ENCODE results near the gene KIAA1217.
A peak's percentile ranks its signal among the peaks of the same experiment; 100 is the strongest.

The KIAA1217 gene

DNA sequence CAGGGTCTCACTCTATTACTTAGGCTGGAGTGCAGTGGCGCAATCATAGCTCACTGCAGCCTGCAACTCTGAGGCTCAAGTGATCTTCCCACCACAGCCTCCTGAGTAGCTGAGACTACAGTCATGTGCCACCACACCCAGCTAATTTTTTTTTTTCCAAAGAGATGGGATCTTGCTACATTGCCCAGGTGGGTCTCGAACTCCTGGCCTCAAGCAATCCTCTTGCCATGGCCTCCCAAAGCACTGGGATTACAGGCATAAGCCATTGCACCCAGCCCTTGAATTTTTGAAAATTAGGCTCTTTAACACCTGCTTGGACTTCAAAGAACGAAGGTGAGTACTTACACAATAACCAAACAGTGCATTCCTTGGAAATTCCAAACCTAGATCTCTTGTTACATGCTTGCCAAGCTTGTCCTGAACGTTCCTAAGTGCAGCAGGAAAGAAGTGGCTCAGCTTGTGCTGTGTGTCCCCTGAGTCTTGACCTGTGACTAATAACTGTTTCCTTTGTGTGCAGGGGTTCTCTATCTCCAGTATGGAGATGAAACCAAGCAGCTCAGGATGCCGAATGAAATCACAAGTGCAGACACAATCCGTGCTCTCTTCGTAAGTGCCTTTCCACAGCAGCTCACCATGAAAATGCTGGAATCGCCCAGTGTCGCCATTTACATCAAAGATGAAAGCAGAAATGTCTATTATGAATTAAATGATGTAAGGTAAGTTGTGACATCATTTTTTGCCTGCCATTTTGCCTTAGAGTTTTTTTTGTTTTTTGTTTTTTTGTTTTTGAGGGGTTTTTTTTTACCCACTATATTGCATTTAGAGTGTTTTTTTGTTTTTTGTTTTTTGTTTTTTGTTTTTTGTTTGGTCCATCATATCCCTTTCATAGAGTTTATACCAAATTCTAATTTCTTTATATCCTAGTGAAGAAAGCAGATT lies 223.8 kb downstream of the KIAA1217 start:
- Histone ChIP-seq H4K12ac (ENCODE audit: low read depth, low read length) (no peak overlapping the region), H2BK12ac (ENCODE audit: low read length) (no peak overlapping the region), H3K4ac (ENCODE audit: low read depth, low read length) (no peak overlapping the region), H4K91ac (ENCODE audit: low read depth, low read length) (no peak overlapping the region), H2AK5ac (ENCODE audit: low read length) (no peak overlapping the region), H4K8ac (ENCODE audit: low read depth, low read length) (no peak overlapping the region), H3K79me2 (ENCODE audit: control insufficient read depth, insufficient read depth, low read length, poor library complexity) (peaks cover 3% of the 10 kb centered on the region), H2BK5ac (ENCODE audit: low read depth, low read length, poor library complexity) (no peak overlapping the region), H3K18ac (ENCODE audit: low read length) (no peak overlapping the region), H3K4me1 (ENCODE audit: control insufficient read depth in 1 of 2, insufficient read depth in 2 of 2, low read length in 2 of 2) (peaks cover 12 to 21% of the 10 kb centered on the region in 2 experiments), H3K36me3 (ENCODE audit: control insufficient read depth in 1 of 2, insufficient read depth in 2 of 2, low read length in 2 of 2) (peaks cover 11 to 16% of the 10 kb centered on the region in 2 experiments), H3K79me1 (ENCODE audit: low read length) (peaks cover 2% of the 10 kb centered on the region), H3K9ac (ENCODE audit: low read length) (no peak overlapping the region), H3K4me2 (ENCODE audit: low read length) (no peak overlapping the region), H2AFZ (ENCODE audit: insufficient read depth, low read length, poor library complexity) (no peak overlapping the region), H2BK120ac (ENCODE audit: insufficient read depth, low read length, poor library complexity) (no peak overlapping the region), H3K14ac (ENCODE audit: low read length) (no peak overlapping the region), H3K27me3 (ENCODE audit: insufficient read depth, low read length) (no peaks in the 10 kb centered on the region), H3K23ac (ENCODE audit: low read length) (no peak overlapping the region), H3K27ac (ENCODE audit: low read depth, low read length) (peak overlapping the region; percentile 61), H3K9me3 (ENCODE audit: insufficient read depth, low read depth, low read length) (no peaks in the 10 kb centered on the region), H3K4me3 (ENCODE audit: low read depth, low read length) (no peak overlapping the region)
- DNase-seq = peak; percentile 84 to 96
- WGBS (ENCODE audit: extremely low coverage, insufficient coverage, insufficient read length) = no CpG with 5 or more reads among the region's 9 CpGs

DNA sequence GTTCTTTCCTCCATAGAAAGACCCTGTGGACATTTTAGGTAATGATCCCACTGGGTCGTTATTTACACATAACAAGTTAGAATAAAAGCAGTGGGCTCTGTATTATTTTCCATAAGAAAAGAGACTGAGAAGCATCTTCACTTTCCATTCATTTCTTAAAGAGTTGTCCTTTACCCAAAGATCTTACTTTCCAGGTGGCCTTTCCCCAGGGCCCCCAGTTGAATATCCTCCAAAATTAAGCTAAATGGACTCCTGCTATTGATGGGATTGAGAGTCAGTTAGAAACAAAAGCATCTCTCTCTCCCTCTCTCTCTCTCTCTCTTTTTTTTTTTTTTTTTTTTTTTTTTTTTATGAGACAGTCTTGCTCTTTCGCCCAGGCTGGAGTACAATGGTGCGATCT lies 224.8 kb downstream of the KIAA1217 start:
- no peaks in the 10 kb centered on the region for H3K27me3 ChIP-seq (ENCODE audit: insufficient read depth, low read length)
- no peak overlapping the region for H4K91ac ChIP-seq (ENCODE audit: low read depth, low read length)
- no peak overlapping the region for H3K23ac ChIP-seq (ENCODE audit: low read length)
- H2AK5ac ChIP-seq (ENCODE audit: low read length) = no peak overlapping the region
- H3K36me3 ChIP-seq (ENCODE audit: control insufficient read depth in 1 of 2, insufficient read depth in 2 of 2, low read length in 2 of 2) = peaks cover 7 to 10% of the 10 kb centered on the region in 2 experiments
- no peak overlapping the region for H3K18ac ChIP-seq (ENCODE audit: low read length)
- H2BK12ac ChIP-seq (ENCODE audit: low read length) = no peak overlapping the region
- no peak overlapping the region for H2BK5ac ChIP-seq (ENCODE audit: low read depth, low read length, poor library complexity)
- H2BK120ac ChIP-seq (ENCODE audit: insufficient read depth, low read length, poor library complexity) = no peak overlapping the region
- H3K4me1 ChIP-seq (ENCODE audit: control insufficient read depth in 1 of 2, insufficient read depth in 2 of 2, low read length in 2 of 2) = peaks cover 7 to 16% of the 10 kb centered on the region in 2 experiments
- H3K4me2 ChIP-seq (ENCODE audit: low read length) = no peak overlapping the region
- DNase-seq = no peak
- H3K79me1 ChIP-seq (ENCODE audit: low read length) = peaks cover 2% of the 10 kb centered on the region
- H3K14ac ChIP-seq (ENCODE audit: low read length) = no peak overlapping the region
- no peak overlapping the region for H4K8ac ChIP-seq (ENCODE audit: low read depth, low read length)
- H3K9ac ChIP-seq (ENCODE audit: low read length) = no peak overlapping the region
- H2AFZ ChIP-seq (ENCODE audit: insufficient read depth, low read length, poor library complexity) = no peak overlapping the region
- no peak overlapping the region for H3K27ac ChIP-seq (ENCODE audit: low read depth, low read length)
- no peak overlapping the region for H4K12ac ChIP-seq (ENCODE audit: low read depth, low read length)
- WGBS (ENCODE audit: extremely low coverage, insufficient coverage, insufficient read length) = no CpG with 5 or more reads among the region's 3 CpGs
- H3K79me2 ChIP-seq (ENCODE audit: control insufficient read depth, insufficient read depth, low read length, poor library complexity) = no peaks in the 10 kb centered on the region
- no peaks in the 10 kb centered on the region for H3K9me3 ChIP-seq (ENCODE audit: insufficient read depth, low read depth, low read length)
- H3K4me3 ChIP-seq (ENCODE audit: low read depth, low read length) = no peak overlapping the region
- H3K4ac ChIP-seq (ENCODE audit: low read depth, low read length) = no peak overlapping the region

DNA sequence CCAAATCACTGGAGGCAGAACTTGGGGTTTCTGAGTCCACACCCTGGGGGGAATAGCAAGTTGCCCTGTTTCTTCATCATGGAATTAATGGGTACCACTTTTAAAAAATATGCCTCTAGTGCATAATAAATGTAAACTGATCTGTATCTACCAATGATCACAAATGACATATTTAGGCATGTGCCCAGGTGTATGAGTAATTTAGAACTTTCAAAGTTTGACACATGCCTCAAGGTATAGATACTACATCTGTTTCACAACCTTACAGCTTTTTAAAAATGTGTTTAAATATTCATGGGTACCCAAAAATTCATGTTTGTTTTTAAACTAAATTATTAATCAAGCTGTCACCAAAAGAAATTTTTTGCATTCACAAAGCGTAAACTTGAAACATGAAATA lies 226.0 kb downstream of the KIAA1217 start:
- H2BK5ac ChIP-seq (ENCODE audit: low read depth, low read length, poor library complexity) = no peak overlapping the region
- no peak overlapping the region for H3K4me3 ChIP-seq (ENCODE audit: low read depth, low read length)
- no peak overlapping the region for H3K4ac ChIP-seq (ENCODE audit: low read depth, low read length)
- H2AFZ ChIP-seq (ENCODE audit: insufficient read depth, low read length, poor library complexity) = no peak overlapping the region
- H2BK12ac ChIP-seq (ENCODE audit: low read length) = no peak overlapping the region
- peak in 1 of 2 donors; percentile 12 for DNase-seq
- no peak overlapping the region for H3K14ac ChIP-seq (ENCODE audit: low read length)
- no peak overlapping the region for H2AK5ac ChIP-seq (ENCODE audit: low read length)
- peaks cover 2% of the 10 kb centered on the region for H3K79me2 ChIP-seq (ENCODE audit: control insufficient read depth, insufficient read depth, low read length, poor library complexity)
- H3K27ac ChIP-seq (ENCODE audit: low read depth, low read length) = no peak overlapping the region
- no peak overlapping the region for H3K4me2 ChIP-seq (ENCODE audit: low read length)
- H3K36me3 ChIP-seq (ENCODE audit: control insufficient read depth in 1 of 2, insufficient read depth in 2 of 2, low read length in 2 of 2) = peaks cover 7 to 15% of the 10 kb centered on the region in 2 experiments
- H4K8ac ChIP-seq (ENCODE audit: low read depth, low read length) = no peak overlapping the region
- H3K23ac ChIP-seq (ENCODE audit: low read length) = no peak overlapping the region
- H4K91ac ChIP-seq (ENCODE audit: low read depth, low read length) = no peak overlapping the region
- peaks cover 11 to 21% of the 10 kb centered on the region in 2 experiments for H3K4me1 ChIP-seq (ENCODE audit: control insufficient read depth in 1 of 2, insufficient read depth in 2 of 2, low read length in 2 of 2)
- H3K18ac ChIP-seq (ENCODE audit: low read length) = no peak overlapping the region
- no peak overlapping the region for H4K12ac ChIP-seq (ENCODE audit: low read depth, low read length)
- WGBS (ENCODE audit: extremely low coverage, insufficient coverage, insufficient read length) = no CpG with 5 or more reads among the region's 1 CpG
- H3K79me1 ChIP-seq (ENCODE audit: low read length) = peaks cover 2% of the 10 kb centered on the region
- H2BK120ac ChIP-seq (ENCODE audit: insufficient read depth, low read length, poor library complexity) = no peak overlapping the region
- H3K27me3 ChIP-seq (ENCODE audit: insufficient read depth, low read length) = no peaks in the 10 kb centered on the region
- no peaks in the 10 kb centered on the region for H3K9me3 ChIP-seq (ENCODE audit: insufficient read depth, low read depth, low read length)
- H3K9ac ChIP-seq (ENCODE audit: low read length) = no peak overlapping the region

DNA sequence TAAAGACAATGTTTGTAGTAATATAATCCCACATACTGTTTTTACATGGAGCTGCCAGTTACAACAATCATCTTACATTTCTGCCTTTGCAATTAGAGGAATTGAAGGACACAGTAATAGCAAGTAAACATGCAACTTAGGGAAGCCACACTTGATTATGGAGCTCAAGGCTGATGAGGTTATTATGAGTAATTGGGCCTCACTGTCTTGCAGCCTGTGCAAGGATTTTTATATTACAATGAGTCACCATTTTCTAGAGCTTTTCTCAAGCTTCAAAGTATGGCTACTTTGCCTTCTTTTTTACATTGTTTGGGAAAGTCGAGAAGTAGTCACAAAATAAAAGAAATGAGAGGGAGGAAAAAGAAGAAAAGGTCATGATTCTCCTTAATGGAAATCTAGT lies 226.4 kb downstream of the KIAA1217 start:
- no CpG with 5 or more reads among the region's 1 CpG for WGBS (ENCODE audit: extremely low coverage, insufficient coverage, insufficient read length)
- no peak overlapping the region for H3K14ac ChIP-seq (ENCODE audit: low read length)
- DNase-seq = no peak
- H3K79me1 ChIP-seq (ENCODE audit: low read length) = peaks cover 4% of the 10 kb centered on the region
- H4K12ac ChIP-seq (ENCODE audit: low read depth, low read length) = no peak overlapping the region
- H4K8ac ChIP-seq (ENCODE audit: low read depth, low read length) = no peak overlapping the region
- H3K9me3 ChIP-seq (ENCODE audit: insufficient read depth, low read depth, low read length) = no peaks in the 10 kb centered on the region
- peaks cover 7 to 17% of the 10 kb centered on the region in 2 experiments for H3K36me3 ChIP-seq (ENCODE audit: control insufficient read depth in 1 of 2, insufficient read depth in 2 of 2, low read length in 2 of 2)
- no peaks in the 10 kb centered on the region for H3K27me3 ChIP-seq (ENCODE audit: insufficient read depth, low read length)
- H2BK5ac ChIP-seq (ENCODE audit: low read depth, low read length, poor library complexity) = no peak overlapping the region
- H3K4me3 ChIP-seq (ENCODE audit: low read depth, low read length) = no peak overlapping the region
- peaks cover 2% of the 10 kb centered on the region for H3K79me2 ChIP-seq (ENCODE audit: control insufficient read depth, insufficient read depth, low read length, poor library complexity)
- H3K9ac ChIP-seq (ENCODE audit: low read length) = no peak overlapping the region
- no peak overlapping the region for H2BK12ac ChIP-seq (ENCODE audit: low read length)
- no peak overlapping the region for H3K18ac ChIP-seq (ENCODE audit: low read length)
- H2BK120ac ChIP-seq (ENCODE audit: insufficient read depth, low read length, poor library complexity) = no peak overlapping the region
- no peak overlapping the region for H2AFZ ChIP-seq (ENCODE audit: insufficient read depth, low read length, poor library complexity)
- H3K4ac ChIP-seq (ENCODE audit: low read depth, low read length) = no peak overlapping the region
- H4K91ac ChIP-seq (ENCODE audit: low read depth, low read length) = no peak overlapping the region
- no peak overlapping the region for H3K23ac ChIP-seq (ENCODE audit: low read length)
- no peak overlapping the region for H3K27ac ChIP-seq (ENCODE audit: low read depth, low read length)
- peaks cover 14 to 23% of the 10 kb centered on the region in 2 experiments for H3K4me1 ChIP-seq (ENCODE audit: control insufficient read depth in 1 of 2, insufficient read depth in 2 of 2, low read length in 2 of 2)
- H3K4me2 ChIP-seq (ENCODE audit: low read length) = no peak overlapping the region
- no peak overlapping the region for H2AK5ac ChIP-seq (ENCODE audit: low read length)
